PC-9 (cell line): ENCODE results near the gene MYO5A. TPM values are rescaled to one million over a fixed set of nuclear protein-coding genes. Genes with fewer than 3 reads are reported as not detected.
"Not testable (repeated sequence)": the region's sequence is repeated elsewhere in the genome, so short reads cannot be mapped to it uniquely, and the experiment has no call there.

Experiments used
- BruUV-seq: library from RNA; stranded (reverse); fragments of 400-500 nt; replicated peaks from 2 replicates; lab custom pipeline; 2021; lab: Mats Ljungman, UMichigan
- CTCF ChIA-PET: fragments of 300-600 bp; sonication (Branson Sonifier 250); formaldehyde crosslinking; loops from one replicate; lab custom pipeline; 2022; ENCODE audit warnings: antibody characterized with exemption; lab: Charles Lee
- POLR2A ChIA-PET: fragments of 300-600 bp; sonication (Branson Sonifier 250); formaldehyde crosslinking; loops from one replicate; lab custom pipeline; 2022; ENCODE audit warnings: antibody characterized with exemption; ENCODE audit not compliant: unreplicated experiment; lab: Charles Lee
- DNase-seq, 2 experiments: peaks; one replicate each; pipeline versions ENCODE4 v3.0.0 to v3.0.0-alpha.2; 2015 to 2022; ENCODE audit warnings: mixed read lengths in 1 of 2
- H2AFZ ChIP-seq: fragments of 200-600 bp; sonication (generic); 2 replicates; pipeline ENCODE4 v1.8.1; 2017; ENCODE audit warnings: antibody characterized with exemption
- H3F3A ChIP-seq: fragments of 200-600 bp; sonication (generic); 2 replicates; pipeline ENCODE4 v1.8.1; 2017; ENCODE audit warnings: antibody characterized with exemption, mild to moderate bottlenecking, low read depth; ENCODE audit not compliant: insufficient read depth
- H3K27ac ChIP-seq: fragments of 200-600 bp; sonication (generic); 2 replicates; pipeline ENCODE4 v1.6.1; 2016; ENCODE audit warnings: mixed run types
- H3K27me3 ChIP-seq: fragments of 200-600 bp; sonication (generic); 2 replicates; pipeline ENCODE4 v1.6.1; 2016; ENCODE audit warnings: low read depth, mixed run types; ENCODE audit not compliant: insufficient read depth
- H3K36me3 ChIP-seq: fragments of 200-600 bp; sonication (generic); 2 replicates; pipeline ENCODE4 v1.6.1; 2016; ENCODE audit warnings: low read depth, mixed run types
- H3K4me1 ChIP-seq: fragments of 200-600 bp; sonication (generic); replicated peaks from 2 replicates; pipeline ENCODE4 v1.6.1; 2016; ENCODE audit warnings: mixed run types; ENCODE audit not compliant: insufficient read depth
- H3K4me2 ChIP-seq: fragments of 200-600 bp; sonication (generic); 2 replicates; pipeline ENCODE4 v1.6.1; 2017; ENCODE audit warnings: mixed run types
- H3K4me3 ChIP-seq: fragments of 200-600 bp; sonication (generic); 2 replicates; pipeline ENCODE4 v1.6.1; 2016; ENCODE audit warnings: mixed run types
- H3K79me2 ChIP-seq: fragments of 200-600 bp; sonication (generic); 2 replicates; pipeline ENCODE4 v1.6.1; 2017; ENCODE audit warnings: low read depth, mixed run types
- H3K9me2 ChIP-seq: fragments of 200-600 bp; sonication (generic); 2 replicates; pipeline ENCODE4 v1.8.1; 2017; ENCODE audit warnings: mild to moderate bottlenecking; ENCODE audit not compliant: insufficient read depth
- H3K9me3 ChIP-seq: fragments of 200-600 bp; sonication (generic); 2 replicates; pipeline ENCODE4 v1.8.1; 2016; ENCODE audit warnings: low read depth; ENCODE audit not compliant: insufficient read depth
- H4K20me1 ChIP-seq: fragments of 200-600 bp; sonication (generic); 2 replicates; pipeline ENCODE4 v1.8.1; 2017; ENCODE audit not compliant: insufficient read depth
- EZH2 ChIP-seq: fragments of 200-600 bp; sonication (generic); IDR thresholded peaks from 2 replicates; pipeline ENCODE4 v1.8.0; 2017; ENCODE audit warnings: antibody characterized with exemption, low read depth
- intact Hi-C: fragments of 100-400 bp; cut with micrococcal nuclease; formaldehyde crosslinking; loops from one replicate; pipeline ENCODE4 v1.10.0; 2022; ENCODE audit not compliant: unreplicated experiment
- total RNA-seq: library from RNA; stranded (reverse); gene quantifications from 2 replicates; pipeline ENCODE4 v1.2.3, GENCODE V29; 2021
- TF ChIP-seq, protein P1 (sequence below): fragments of 200-600 bp; sonication (generic); conservative IDR thresholded peaks from 2 replicates; pipeline ENCODE4 v1.6.1; 2017; ENCODE audit warnings: mixed run types, antibody characterized with exemption, mild to moderate bottlenecking, moderate library complexity

The MYO5A gene
- total RNA-seq, 1 experiment from 2014 or later: 10.7 TPM

DNA sequence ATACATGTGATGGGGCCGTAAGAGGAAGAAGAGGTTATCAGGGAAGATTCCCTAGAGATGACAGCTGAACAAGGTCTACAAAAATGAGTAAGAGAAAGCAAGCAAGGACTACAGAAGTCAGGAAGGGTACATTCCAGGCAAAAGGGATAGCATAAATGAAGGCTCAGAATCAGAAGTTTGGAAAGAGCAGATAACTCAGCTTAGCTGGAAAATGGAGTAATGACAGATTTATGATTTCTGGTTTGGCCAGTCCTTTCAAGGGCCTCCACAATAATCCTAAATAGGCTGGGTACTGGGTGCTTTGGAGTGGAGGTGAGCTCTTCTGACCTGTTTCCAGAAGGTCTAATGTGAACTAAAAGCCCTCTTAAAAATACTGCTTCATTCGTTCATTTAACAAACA lies 110.7 kb downstream of the MYO5A start:
- ChIA-PET CTCF (no interaction called here), POLR2A (no interaction called here)
- Histone ChIP-seq H3K9me2 (no peaks in the 10 kb centered on the region), H3K27ac (no peak overlapping the region), H3K4me3 (no peak overlapping the region), H4K20me1 (no peaks in the 10 kb centered on the region), H3F3A (no peaks in the 10 kb centered on the region), H2AFZ (no peak overlapping the region), H3K79me2 (no peaks in the 10 kb centered on the region), H3K27me3 (no peaks in the 10 kb centered on the region), H3K36me3 (no peaks in the 10 kb centered on the region), H3K4me2 (no peak overlapping the region), H3K9me3 (no peaks in the 10 kb centered on the region), H3K4me1 (no peaks in the 10 kb centered on the region)
- TF ChIP-seq EZH2: no peak
- TF ChIP-seq, protein P1, sequence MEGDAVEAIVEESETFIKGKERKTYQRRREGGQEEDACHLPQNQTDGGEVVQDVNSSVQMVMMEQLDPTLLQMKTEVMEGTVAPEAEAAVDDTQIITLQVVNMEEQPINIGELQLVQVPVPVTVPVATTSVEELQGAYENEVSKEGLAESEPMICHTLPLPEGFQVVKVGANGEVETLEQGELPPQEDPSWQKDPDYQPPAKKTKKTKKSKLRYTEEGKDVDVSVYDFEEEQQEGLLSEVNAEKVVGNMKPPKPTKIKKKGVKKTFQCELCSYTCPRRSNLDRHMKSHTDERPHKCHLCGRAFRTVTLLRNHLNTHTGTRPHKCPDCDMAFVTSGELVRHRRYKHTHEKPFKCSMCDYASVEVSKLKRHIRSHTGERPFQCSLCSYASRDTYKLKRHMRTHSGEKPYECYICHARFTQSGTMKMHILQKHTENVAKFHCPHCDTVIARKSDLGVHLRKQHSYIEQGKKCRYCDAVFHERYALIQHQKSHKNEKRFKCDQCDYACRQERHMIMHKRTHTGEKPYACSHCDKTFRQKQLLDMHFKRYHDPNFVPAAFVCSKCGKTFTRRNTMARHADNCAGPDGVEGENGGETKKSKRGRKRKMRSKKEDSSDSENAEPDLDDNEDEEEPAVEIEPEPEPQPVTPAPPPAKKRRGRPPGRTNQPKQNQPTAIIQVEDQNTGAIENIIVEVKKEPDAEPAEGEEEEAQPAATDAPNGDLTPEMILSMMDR: no peak
- DNase-seq: no peak
- intact Hi-C loops: no loop called here
- no TSS peak for BruUV-seq

DNA sequence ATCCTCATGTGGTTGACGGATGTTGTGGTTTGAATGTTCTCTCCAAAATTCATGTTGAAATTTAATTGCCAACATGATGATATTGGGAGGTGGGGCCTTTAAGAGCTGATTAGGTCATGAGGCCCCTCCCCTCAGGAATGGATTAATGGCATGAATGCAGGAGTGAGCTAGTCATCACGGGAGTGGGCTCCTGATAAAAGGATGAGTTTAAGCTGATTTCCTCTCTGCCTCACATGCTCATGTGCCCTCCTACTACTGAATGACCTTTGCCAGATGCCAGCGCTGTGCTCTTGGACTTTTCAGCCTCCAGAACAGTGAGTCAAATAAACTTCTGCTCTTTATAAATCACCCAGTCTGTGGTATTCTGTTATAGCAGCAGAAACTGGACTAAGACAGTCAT lies 111.2 kb downstream of the MYO5A start:
- POLR2A ChIA-PET: no interaction called here
- Histone ChIP-seq H3K4me2 (no peak overlapping the region), H3K27me3 (no peaks in the 10 kb centered on the region), H3K36me3 (no peaks in the 10 kb centered on the region), H3K9me2 (no peaks in the 10 kb centered on the region), H3K27ac (no peak overlapping the region), H4K20me1 (no peaks in the 10 kb centered on the region), H3K4me1 (no peaks in the 10 kb centered on the region), H3K4me3 (no peak overlapping the region), H3K9me3 (no peaks in the 10 kb centered on the region), H3K79me2 (no peaks in the 10 kb centered on the region), H3F3A (no peaks in the 10 kb centered on the region), H2AFZ (no peak overlapping the region)
- CTCF ChIA-PET: no interaction called here
- intact Hi-C loops: no loop called here
- BruUV-seq: no TSS peak
- no peak for TF ChIP-seq EZH2
- TF ChIP-seq, protein P1: no peak
- DNase-seq: no peak

DNA sequence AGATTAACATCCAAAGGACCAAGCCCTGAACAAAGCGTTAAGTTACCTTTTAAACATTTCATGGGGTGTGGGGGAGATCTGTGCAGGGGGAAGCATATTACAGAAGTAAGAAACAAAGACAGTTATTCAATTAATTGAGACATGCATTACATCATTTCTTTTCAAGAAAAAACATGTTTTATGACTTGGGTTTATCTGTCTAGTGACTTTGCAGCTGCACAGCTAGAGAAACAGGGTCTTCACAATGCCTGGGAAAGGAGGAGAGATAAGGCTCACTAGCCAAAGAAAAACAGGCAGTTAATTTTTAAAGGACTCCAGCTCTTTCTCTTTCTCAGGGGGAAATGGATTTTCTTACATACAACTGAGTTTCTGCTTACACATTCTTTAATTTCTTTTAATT lies 112.1 kb downstream of the MYO5A start:
- H3K27me3 ChIP-seq, DNase-seq, intact Hi-C loops, H3K9me2 ChIP-seq, BruUV-seq, H3K4me2 ChIP-seq, H2AFZ ChIP-seq, H3K4me1 ChIP-seq, H3K27ac ChIP-seq, H3K4me3 ChIP-seq, POLR2A ChIA-PET, H4K20me1 ChIP-seq, H3K36me3 ChIP-seq, CTCF ChIA-PET, H3F3A ChIP-seq, H3K9me3 ChIP-seq, H3K79me2 ChIP-seq: not testable (repeated sequence)

DNA sequence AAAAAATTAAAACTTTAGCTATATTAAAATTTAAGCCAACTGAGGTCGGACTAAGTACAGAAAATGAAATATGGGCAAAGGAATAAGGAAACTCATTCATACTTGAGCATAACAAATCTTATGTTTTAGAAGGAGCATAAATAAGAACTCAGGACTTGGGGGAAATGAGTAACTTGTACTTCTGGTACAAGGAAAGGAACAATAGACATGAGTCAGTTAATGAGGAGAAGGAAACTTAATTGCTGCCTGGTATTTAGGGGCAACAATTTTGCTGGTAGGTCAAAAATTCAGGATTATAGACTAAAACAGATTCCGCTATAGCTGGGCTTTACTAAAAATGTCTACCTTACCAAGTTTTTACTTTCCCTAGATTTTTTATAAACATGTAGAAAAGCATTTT lies 113.1 kb downstream of the MYO5A start:
- no peak overlapping the region for H3K4me3 ChIP-seq
- H3K36me3 ChIP-seq: no peaks in the 10 kb centered on the region
- H2AFZ ChIP-seq: no peak overlapping the region
- no peaks in the 10 kb centered on the region for H3K27me3 ChIP-seq
- no peaks in the 10 kb centered on the region for H3K4me1 ChIP-seq
- no peaks in the 10 kb centered on the region for H3K79me2 ChIP-seq
- no peaks in the 10 kb centered on the region for H3K9me3 ChIP-seq
- ChIA-PET CTCF (no interaction called here), POLR2A (no interaction called here)
- H3K4me2 ChIP-seq: no peak overlapping the region
- no peaks in the 10 kb centered on the region for H3K9me2 ChIP-seq
- intact Hi-C loops: no loop called here
- H4K20me1 ChIP-seq: no peaks in the 10 kb centered on the region
- no TSS peak for BruUV-seq
- H3K27ac ChIP-seq: no peak overlapping the region
- no peak for DNase-seq
- TF ChIP-seq, protein P1: no peak
- no peak for TF ChIP-seq EZH2
- H3F3A ChIP-seq: no peaks in the 10 kb centered on the region
